ENCODE data around the gene UCHL3.

DNA sequence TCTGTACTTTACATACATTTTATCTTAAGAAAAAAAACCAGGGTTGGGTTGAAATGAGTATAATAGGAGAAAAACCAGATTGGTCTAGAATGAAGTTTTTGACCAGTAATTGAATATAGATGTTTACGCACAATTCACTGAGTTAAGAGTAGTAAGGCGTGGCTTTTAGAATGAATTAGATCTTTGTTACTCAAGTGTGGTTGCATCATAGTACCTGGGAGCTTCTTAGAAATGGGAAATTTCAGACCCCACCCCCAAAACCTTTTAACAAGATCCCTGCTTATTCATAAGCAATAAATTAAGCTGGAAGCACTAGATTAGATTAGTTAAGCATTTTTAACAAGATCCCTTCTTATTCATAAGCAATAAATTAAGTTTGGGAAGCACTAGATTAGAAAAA, 57.9 kb downstream of the UCHL3 start:
- TF ChIP-seq EZH2phosphoT487 (IDR thresholded peaks at IDR 0.05; ENCODE audit: insufficient read depth, low read depth) = no peak
- no peak for TF ChIP-seq EZH2 (IDR thresholded peaks at IDR 0.05; ENCODE audit: insufficient read depth, poor library complexity, severe bottlenecking)
